ENCODE results near the gene ABHD16A.

ABHD16A gene

GRCh38 chr6:31730631-31731086 is 27.5 kb upstream of the ABHD16A start:
- DNase-seq: no peak

DNA sequence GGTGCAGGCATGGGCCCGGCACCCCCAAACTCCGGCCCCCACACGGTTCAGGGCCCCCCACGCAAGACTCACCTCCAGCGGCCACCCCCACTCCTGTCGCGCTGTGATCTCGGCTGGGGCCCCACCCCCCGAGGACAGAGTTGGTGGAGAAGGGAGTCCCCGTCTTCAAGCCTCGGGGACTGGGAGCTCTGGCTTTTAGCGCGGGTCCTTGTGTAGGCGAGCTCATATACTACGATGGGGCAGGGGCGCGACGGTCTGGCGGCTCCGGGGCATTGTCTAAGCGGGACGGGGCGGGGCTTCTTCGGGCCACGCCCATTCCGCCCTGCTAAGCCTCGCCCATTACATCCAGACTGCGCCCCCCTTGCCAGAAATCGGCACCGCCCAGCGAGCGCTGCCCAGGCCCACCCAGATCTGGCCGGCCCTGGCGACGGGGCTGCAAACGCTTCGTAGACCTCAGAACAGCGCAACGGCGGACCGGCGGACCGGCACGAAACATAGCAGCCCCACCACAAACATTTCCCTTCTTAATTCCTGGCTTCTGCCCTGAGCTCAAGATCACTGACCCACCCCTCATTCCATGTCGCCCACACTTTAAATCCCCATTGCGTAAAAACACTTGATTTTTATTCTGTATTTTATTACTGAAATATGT is 27.0 kb upstream of the ABHD16A start:
- peak; percentile 96 for DNase-seq

DNA sequence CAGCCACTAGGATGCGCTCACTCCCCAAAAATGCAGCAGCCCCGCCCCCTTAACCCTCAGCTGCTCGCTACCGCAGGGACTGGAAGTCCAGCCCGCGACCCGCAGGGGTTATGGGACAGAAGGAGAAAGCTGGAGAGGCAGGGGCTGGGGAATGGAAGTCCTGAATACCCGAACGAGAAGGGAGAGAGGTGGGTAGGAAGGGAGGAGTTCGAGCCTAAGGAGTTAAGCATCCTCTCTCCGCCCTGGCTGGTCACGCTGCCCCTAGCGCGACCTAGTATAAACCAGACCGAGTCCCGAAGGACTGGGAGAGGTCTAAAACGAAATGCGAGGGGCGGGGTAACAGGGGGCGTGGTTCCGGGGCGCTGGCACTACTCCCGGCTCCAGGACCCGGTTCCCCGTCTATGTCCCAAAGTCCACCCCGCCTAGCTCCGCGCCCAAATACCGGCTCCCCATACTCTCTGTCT is 26.4 kb upstream of the ABHD16A start:
- DNase-seq: peak; percentile 94

GRCh38 chr6:31728767-31729514 is 25.8 kb upstream of the ABHD16A start, which contains the start of gene DDAH2:
Gene DDAH2 (minus strand): TSS chr6:31729299. CDS start chr6:31729161, 138 bp downstream.
- DNase-seq: no peak

DNA sequence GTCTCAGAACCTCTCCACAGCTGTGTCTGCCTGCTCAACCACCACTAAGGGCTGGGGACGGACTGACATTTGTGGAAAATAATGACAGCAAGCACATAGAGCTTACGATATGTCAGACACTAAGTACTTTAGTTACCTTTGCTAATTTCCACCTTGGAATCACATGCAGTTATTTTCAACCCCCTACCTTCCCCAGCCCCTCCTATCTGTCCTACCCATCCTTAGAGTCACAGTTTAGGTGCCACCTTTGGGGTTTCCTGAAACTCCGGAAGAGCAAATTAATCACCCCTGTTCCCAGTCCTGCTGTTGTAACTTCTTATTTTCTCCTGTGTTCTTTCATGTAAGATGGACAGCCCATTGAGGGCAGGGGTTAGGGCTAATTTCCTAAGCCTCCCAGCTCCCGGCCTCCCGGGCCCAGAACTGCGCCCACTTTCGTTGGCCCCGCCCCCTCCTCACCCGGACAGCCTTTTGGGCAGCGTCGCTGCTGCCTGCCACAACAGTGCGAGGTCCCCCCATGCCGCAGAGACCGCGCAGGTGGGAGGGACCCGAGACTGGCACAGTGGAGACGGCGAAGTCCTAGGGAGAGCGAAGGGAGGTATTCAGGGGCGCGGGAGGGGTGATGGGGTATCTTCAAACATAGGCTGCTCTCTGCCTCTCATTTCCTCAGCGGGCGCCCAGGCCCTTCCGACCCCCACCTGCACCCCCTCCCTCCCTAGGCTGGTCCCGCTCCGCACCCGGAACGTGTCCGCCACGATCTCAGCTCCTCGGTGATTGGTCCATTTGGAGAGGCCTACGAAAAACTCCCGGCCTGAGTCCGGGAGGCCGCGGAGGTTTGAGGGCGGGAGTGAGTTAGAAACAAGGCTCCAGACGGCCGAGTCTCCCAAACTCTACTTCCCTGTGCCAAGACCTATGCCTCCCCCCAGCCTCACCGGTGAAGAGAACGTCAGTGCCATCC is 24.9 kb upstream of the ABHD16A start:
- no peak for DNase-seq

GRCh38 chr6:31727034-31727716 is 24.1 kb upstream of the ABHD16A start:
- DNase-seq: no peak

GRCh38 chr6:31725502-31726350 is 22.6 kb upstream of the ABHD16A start:
- DNase-seq: no peak

DNA sequence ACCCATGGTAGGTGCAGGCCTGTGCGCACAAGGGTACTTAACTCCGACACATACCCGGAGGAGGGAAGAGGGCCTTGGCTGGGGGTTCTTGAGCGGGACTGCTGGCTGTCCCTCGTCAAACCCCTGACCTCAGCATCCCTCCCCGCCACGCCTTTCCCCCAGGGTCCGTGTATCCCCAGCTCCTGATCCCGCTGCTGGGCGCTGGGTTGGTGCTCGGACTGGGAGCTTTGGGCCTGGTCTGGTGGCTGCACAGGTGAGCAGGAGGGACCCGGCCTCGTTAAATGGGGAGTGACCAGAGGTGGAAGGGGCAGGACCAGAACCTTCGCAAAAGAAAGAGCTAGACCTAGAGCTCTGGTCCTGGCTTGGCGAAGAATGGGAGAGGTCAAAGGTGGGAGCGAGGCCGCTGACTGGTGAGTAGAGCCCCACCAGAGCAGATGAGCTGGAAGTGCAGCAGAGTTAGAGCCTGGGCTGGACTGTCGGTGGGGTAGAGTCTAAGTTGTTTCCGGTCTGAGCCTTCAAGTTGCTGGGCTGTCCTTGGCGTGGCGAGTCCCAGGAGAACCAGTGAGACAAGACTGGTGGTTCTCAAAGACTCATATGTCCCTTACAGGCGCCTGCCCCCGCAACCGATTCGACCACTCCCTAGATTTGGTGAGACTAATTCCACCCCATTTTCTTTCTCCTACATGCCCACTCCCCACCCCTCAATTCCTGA is 21.0 kb upstream of the ABHD16A start:
- DNase-seq: no peak

DNA sequence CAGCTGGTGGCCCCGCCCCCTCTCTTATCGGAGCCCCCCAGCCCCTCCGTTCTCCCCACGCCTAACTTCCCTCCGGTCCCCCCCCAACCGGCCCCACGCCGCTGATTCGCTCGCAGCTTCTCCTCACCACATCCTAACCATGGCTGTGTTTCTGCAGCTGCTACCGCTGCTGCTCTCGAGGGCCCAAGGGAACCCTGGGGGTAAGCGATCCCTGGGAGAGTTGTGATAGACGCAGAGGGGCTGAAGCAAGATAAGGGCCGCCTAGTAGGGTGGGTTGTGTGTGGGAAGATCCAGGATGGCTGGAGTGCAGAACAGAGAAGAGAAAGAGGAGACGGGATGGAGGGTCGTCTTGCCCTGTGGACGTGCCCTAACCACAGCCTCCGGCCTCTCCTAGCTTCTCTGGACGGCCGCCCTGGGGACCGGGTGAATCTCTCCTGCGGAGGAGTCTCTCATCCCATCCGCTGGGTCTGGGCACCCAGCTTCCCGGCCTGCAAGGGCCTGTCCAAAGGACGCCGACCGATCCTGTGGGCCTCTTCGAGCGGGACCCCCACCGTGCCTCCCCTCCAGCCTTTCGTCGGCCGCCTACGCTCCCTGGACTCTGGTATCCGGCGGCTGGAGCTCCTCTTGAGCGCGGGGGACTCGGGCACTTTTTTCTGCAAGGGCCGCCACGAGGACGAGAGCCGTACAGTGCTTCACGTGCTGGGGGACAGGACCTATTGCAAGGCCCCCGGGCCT is 20.3 kb upstream of the ABHD16A start, which contains the start of gene MPIG6B:
Gene MPIG6B, plus strand, starts transcription at position 129 of the 735 bp plus-strand sequence. Its CDS starts 11 bp downstream, at position 140.
- no peak for DNase-seq

DNA sequence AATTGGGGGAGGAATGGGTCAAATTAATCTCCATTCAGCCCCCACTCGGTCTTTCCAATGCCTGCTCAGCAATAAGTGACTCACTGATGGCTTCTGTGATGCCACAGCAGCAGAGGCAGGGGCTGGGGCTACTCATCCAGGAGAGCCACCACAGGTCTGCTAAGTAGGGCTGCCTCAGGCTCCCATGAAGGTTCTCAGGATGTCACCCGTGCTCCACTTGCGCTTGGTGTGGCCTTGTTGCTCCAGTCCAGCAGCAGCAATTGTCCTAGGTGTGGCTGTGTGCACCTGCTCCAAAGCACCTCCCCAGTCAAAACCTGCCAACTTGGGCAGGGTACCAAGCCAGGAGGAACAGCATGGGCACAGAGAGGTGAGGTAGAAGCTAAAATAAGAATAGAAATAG is 19.0 kb upstream of the ABHD16A start:
- DNase-seq: no peak

DNA sequence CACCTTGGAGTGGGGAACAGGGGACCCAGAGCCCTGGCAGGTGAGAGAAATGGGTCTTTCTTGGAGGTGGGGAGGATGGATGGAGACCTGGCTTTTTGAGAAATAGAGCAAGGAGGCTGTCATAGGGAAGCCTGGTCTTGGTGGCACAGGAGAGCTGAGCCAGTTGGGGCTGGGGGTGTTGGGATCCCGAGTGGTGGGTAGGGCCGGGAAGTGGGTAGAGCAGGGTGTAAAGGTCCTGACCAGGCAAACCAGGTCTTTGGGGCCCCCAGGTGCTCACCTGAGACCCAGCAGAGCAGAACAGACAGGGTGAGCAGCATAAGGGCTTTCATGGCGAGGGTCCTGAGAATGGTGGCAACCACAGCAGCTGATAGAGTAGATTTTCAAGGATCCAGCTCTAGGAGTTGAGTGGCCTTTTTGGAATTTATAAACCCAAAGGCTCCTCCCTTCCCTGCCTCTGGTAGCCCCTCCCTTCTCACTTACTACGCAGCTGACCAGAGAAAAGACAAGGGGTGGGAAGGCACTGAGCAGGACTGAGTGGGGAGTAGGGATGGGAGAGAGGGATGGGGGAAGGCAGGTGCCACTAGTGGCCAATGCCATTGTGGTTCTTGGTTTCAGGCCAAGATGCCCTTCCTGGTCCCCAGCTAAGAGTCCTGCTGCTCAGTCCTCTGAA is 18.4 kb upstream of the ABHD16A start, which contains the start of gene LY6G6C:
Gene LY6G6C, minus strand, starts transcription at position 396 of the 670 bp plus-strand sequence. Its CDS starts 67 bp downstream, at position 329.
- DNase-seq: no peak

GRCh38 chr6:31720196-31720770 is 17.2 kb upstream of the ABHD16A start:
- DNase-seq: no peak

DNA sequence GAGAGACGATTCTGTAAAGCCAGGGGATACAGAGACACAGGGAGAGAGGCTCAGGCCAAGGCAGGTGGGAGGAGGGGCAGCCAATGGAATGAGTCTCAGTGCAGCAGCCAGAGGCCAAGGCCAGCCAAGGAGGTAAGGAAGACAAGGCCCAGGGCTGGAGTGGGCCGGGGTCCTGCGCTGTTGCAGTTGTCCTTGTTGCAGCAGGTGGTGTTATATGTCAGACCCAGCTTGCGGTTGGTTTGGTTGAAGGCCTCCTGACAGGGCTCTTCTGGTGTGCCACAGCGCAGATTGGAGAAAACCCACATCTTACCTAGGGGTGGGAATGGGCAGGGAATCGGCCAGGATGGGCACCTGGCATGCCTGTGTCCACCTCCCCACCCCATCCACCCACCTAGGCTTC is 15.9 kb upstream of the ABHD16A start:
- no peak for DNase-seq

DNA sequence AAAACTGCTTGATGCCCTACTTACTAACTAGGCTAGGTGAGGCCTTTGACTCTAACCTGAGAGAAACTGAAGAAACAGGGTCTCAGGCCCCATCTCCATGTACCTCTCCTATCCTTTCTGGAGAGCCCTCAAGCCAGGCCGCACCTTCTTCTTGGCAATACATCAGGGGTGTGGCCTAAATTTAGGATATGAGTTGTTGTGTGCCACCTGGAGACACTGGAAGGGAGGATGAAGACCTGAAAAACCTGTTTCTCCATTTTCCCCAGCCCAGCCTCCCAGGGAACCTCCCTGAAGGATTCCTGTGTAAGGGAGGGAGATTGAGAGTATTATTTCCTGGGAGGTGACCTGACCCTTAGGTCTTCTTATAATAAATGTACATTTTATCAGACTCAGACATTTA is 15.1 kb upstream of the ABHD16A start:
- no peak for DNase-seq

GRCh38 chr6:31717499-31718222 is 14.5 kb upstream of the ABHD16A start:
- no peak for DNase-seq

GRCh38 chr6:31715022-31715958 is 12.2 kb upstream of the ABHD16A start, which contains the start of gene LY6G6D:
Gene LY6G6D (plus strand): TSS chr6:31715348. CDS start chr6:31715356, 8 bp downstream.
- DNase-seq: peak; percentile 50
